Vagina (tissue), 2 donors: ENCODE measurements around the gene SMCHD1.

Source experiments
- CTCF ChIP-seq, 3 experiments: fragments of 450-650 bp in 2 of 3; fragments of 200-600 bp in 1 of 3; sonication (generic) in 1 of 3; IDR thresholded peaks; one replicate each; pipeline ENCODE4 v1.5.1; 2017 to 2019; ENCODE audit warnings: antibody characterized with exemption in 3 of 3, mild to moderate bottlenecking in 2 of 3, moderate library complexity in 2 of 3
- POLR2A ChIP-seq, 2 donors: fragments of 450-650 bp; IDR thresholded peaks; one replicate each; pipeline ENCODE4 v1.6.1; 2017; ENCODE audit warnings: antibody characterized with exemption in 2 of 2, mild to moderate bottlenecking in 2 of 2, moderate library complexity in 2 of 2
- POLR2AphosphoS5 ChIP-seq, 2 donors: sonication (generic); formaldehyde crosslinking; IDR thresholded peaks; one replicate each; pipeline ENCODE4 v1.9.0; 2017; ENCODE audit warnings: antibody characterized with exemption in 2 of 2, mild to moderate bottlenecking in 2 of 2, low read depth in 1 of 2; ENCODE audit not compliant: insufficient read depth in 1 of 2

- TF ChIP-seq CTCF (IDR thresholded peaks at IDR 0.05) (no peak), POLR2A (IDR thresholded peaks at IDR 0.05) (no peak), POLR2AphosphoS5 (IDR thresholded peaks at IDR 0.05; ENCODE audit: insufficient read depth in 1 of 2, low read depth in 1 of 2) (no peak)
These were observed 26.6 kb downstream of the SMCHD1 start for GRCh38 chr18:2681993-2682603.
